Endothelial cell of umbilical vein (primary cell): ENCODE data around the gene APOH. TPM values are rescaled to one million over a fixed set of nuclear protein-coding genes. Genes with fewer than 3 reads are reported as not detected.

ENCODE experiments used
- BruUV-seq: library from RNA; stranded (reverse); fragments of 400-500 nt; replicated peaks from 2 replicates; lab custom pipeline; 2021; lab: Mats Ljungman, UMichigan
- CTCF ChIA-PET: fragments of 300-600, 350-600 bp; sonication (Branson Sonifier 250); formaldehyde crosslinking; loops from one replicate; lab custom pipeline; 2021; ENCODE audit warnings: antibody characterized with exemption, inconsistent platforms; lab: Charles Lee
- POLR2A ChIA-PET: fragments of 300-600, 350-600 bp; sonication (Branson Sonifier 250); formaldehyde crosslinking; loops from one replicate; lab custom pipeline; 2021; ENCODE audit warnings: antibody characterized with exemption, inconsistent platforms; lab: Charles Lee
- DNase-seq: peaks from one replicate; pipeline ENCODE4 v3.0.0-alpha.2; 2011; ENCODE audit warnings: low read depth, low spot score
- FAIRE-seq: peaks from 2 replicates; lab custom pipeline; 2011; peaks lifted over from hg19 to GRCh38; lab: Jason Lieb, UNC
- H2AFZ ChIP-seq: 2 replicates; pipeline ENCODE4 v1.6.0; 2012; ENCODE audit warnings: low read depth, low read length, control low read depth, inconsistent platforms
- H3K27ac ChIP-seq: 2 replicates; pipeline ENCODE4 v1.5.1; 2011; ENCODE audit warnings: low read depth, mild to moderate bottlenecking, control low read depth, low read length, moderate library complexity; ENCODE audit not compliant: insufficient read depth
- H3K27me3 ChIP-seq, 2 experiments: 2 replicates each; pipeline versions ENCODE4 v1.6.0 to v1.6.1; 2011; ENCODE audit warnings: low read length in 2 of 2, mixed read lengths in 1 of 2; ENCODE audit not compliant: control insufficient read depth in 2 of 2, insufficient read depth in 2 of 2
- H3K36me3 ChIP-seq, 2 experiments: 2 replicates in 1 of 2; 3 replicates in 1 of 2; pipeline ENCODE4 v1.5.1; 2011; ENCODE audit warnings: low read length in 2 of 2, mild to moderate bottlenecking in 1 of 2, moderate library complexity in 1 of 2; ENCODE audit not compliant: control insufficient read depth in 2 of 2, insufficient read depth in 2 of 2; ENCODE audit errors: extremely low read depth in 1 of 2
- H3K4me1 ChIP-seq: 3 replicates; pipeline ENCODE4 v1.5.1; 2011; ENCODE audit warnings: mild to moderate bottlenecking, low read length; ENCODE audit not compliant: control insufficient read depth, insufficient read depth; ENCODE audit errors: extremely low read depth
- H3K4me2 ChIP-seq: 2 replicates; pipeline ENCODE4 v1.6.1; 2011; ENCODE audit warnings: low read length, control low read depth, mixed read lengths; ENCODE audit not compliant: insufficient read depth
- H3K4me3 ChIP-seq, 3 experiments: fragments of 200-600 bp in 1 of 3; sonication (generic), shearing (Covaris generic) in 1 of 3; replicated peaks in 1 of 3; 2 replicates each; pipeline ENCODE4 v1.5.1; 2011 to 2016; ENCODE audit warnings: control low read depth in 3 of 3, low read length in 3 of 3, mild to moderate bottlenecking in 2 of 3, inconsistent platforms in 1 of 3, low read depth in 1 of 3, moderate library complexity in 1 of 3; ENCODE audit not compliant: insufficient read depth in 1 of 3
- H3K79me2 ChIP-seq: 2 replicates; pipeline ENCODE4 v1.6.0; 2012; ENCODE audit warnings: low read length, inconsistent platforms; ENCODE audit not compliant: control insufficient read depth, insufficient read depth
- H3K9ac ChIP-seq: replicated peaks from 2 replicates; pipeline ENCODE3; 2011; ENCODE audit warnings: low read length, control low read depth; ENCODE audit not compliant: insufficient read depth; ENCODE audit errors: extremely low read depth
- H3K9me1 ChIP-seq: replicated peaks from 3 replicates; pipeline ENCODE4 v1.6.0; 2011; ENCODE audit warnings: mild to moderate bottlenecking, low read length; ENCODE audit not compliant: control insufficient read depth, insufficient read depth; ENCODE audit errors: extremely low read depth
- H3K9me3 ChIP-seq: replicated peaks from 2 replicates; pipeline ENCODE4 v1.5.1; 2012; ENCODE audit warnings: low read length, inconsistent platforms; ENCODE audit not compliant: control insufficient read depth, insufficient read depth
- H4K20me1 ChIP-seq: replicated peaks from 2 replicates; pipeline ENCODE3; 2011; ENCODE audit warnings: mild to moderate bottlenecking, low read length; ENCODE audit not compliant: control insufficient read depth, insufficient read depth; ENCODE audit errors: extremely low read depth
- CTCF ChIP-seq, 2 donors: IDR thresholded peaks; 1 replicate in 1 of 2; 2 replicates in 1 of 2; pipeline ENCODE4 v1.5.1; 2011; ENCODE audit warnings: low read length in 2 of 2, mild to moderate bottlenecking in 2 of 2, moderate library complexity in 2 of 2, control low read depth in 1 of 2, inconsistent platforms in 1 of 2, low read depth in 1 of 2; ENCODE audit not compliant: insufficient read depth in 1 of 2; ENCODE audit errors: extremely low read depth in 1 of 2
- EZH2 ChIP-seq: IDR thresholded peaks from 2 replicates; pipeline ENCODE4 v1.6.1; 2012; ENCODE audit warnings: borderline replicate concordance, low read depth, mild to moderate bottlenecking, moderate library complexity, low read length, inconsistent platforms; ENCODE audit not compliant: severe bottlenecking
- FOS ChIP-seq: IDR thresholded peaks from 2 replicates; pipeline ENCODE4 v1.6.1; 2011; ENCODE audit warnings: mild to moderate bottlenecking, low read length, moderate library complexity, borderline replicate concordance; ENCODE audit not compliant: insufficient read depth
- GATA2 ChIP-seq: IDR thresholded peaks from 2 replicates; pipeline ENCODE4 v1.7.0; 2011; ENCODE audit warnings: low read depth, mild to moderate bottlenecking, moderate library complexity, mixed read lengths, low read length; ENCODE audit not compliant: insufficient read length, insufficient read depth
- JUN ChIP-seq: IDR thresholded peaks from 2 replicates; pipeline ENCODE4 v1.6.1; 2011; ENCODE audit warnings: borderline replicate concordance, low read depth; ENCODE audit not compliant: insufficient read length, insufficient read depth
- MAX ChIP-seq: IDR thresholded peaks from 2 replicates; pipeline ENCODE4 v1.6.1; 2011; ENCODE audit not compliant: insufficient read depth, insufficient read length
- MYC ChIP-seq: IDR thresholded peaks from one replicate; pipeline ENCODE4 v1.6.1; 2011; ENCODE audit warnings: mild to moderate bottlenecking, low read depth, low read length
- POLR2A ChIP-seq: IDR thresholded peaks from 2 replicates; pipeline ENCODE4 v1.6.1; 2012; ENCODE audit warnings: low read depth, mild to moderate bottlenecking, control low read depth, low read length
- POLR2AphosphoS5 ChIP-seq: IDR thresholded peaks from 2 replicates; pipeline ENCODE4 v1.6.1; 2012; ENCODE audit warnings: low read depth, mild to moderate bottlenecking, control low read depth, low read length, moderate library complexity; ENCODE audit not compliant: insufficient read depth
- dilution Hi-C: fragments of 300-500 bp; cut with MboI; formaldehyde crosslinking; loops from one replicate; pipeline ENCODE4 v1.15.0; 2019; ENCODE audit warnings: low sequenced_read_pairs; ENCODE audit not compliant: extremely low pct_ligation_motif_present
- intact Hi-C: fragments of 100-400 bp; cut with micrococcal nuclease; formaldehyde crosslinking; loops from one replicate; pipeline ENCODE4 v1.10.0; 2022
- polyA plus RNA-seq, 4 experiments: library from polyadenylated mRNA; depleted of rRNA in 3 of 4; stranded (reverse) in 3 of 4; unstranded in 1 of 4; fragments of >200 nt; gene quantifications; 2 replicates each; pipeline versions ENCODE4 v1.2.1 to v1.2.3, GENCODE V29; 2011 to 2012; ENCODE audit warnings: missing spikeins in 1 of 4
- total RNA-seq: library from RNA; stranded (reverse); gene quantifications from 2 replicates; pipeline ENCODE4 v1.2.3, GENCODE V29; 2021

The APOH gene
- total and polyA plus RNA-seq, 2 donors (not counting 3 experiments of a cell fraction or from before 2014, with no cell fraction given) = not detected

- Histone ChIP-seq H3K27me3 (peaks cover 13 to 19% of the 10 kb centered on the region in 2 experiments), H3K9ac (no peak overlapping the region), H3K4me1 (no peaks in the 10 kb centered on the region), H2AFZ (no peak overlapping the region), H3K9me1 (no peaks in the 10 kb centered on the region), H3K4me2 (no peak overlapping the region), H3K4me3 (no peak overlapping the region), H3K9me3 (no peaks in the 10 kb centered on the region), H3K79me2 (no peaks in the 10 kb centered on the region), H3K27ac (no peak overlapping the region), H4K20me1 (no peaks in the 10 kb centered on the region), H3K36me3 (no peaks in the 10 kb centered on the region)
- TF ChIP-seq MYC = no peak
- TF ChIP-seq EZH2 = no peak
- TF ChIP-seq POLR2AphosphoS5 = no peak
- no peak for TF ChIP-seq FOS
- TF ChIP-seq POLR2A = no peak
- no peak for TF ChIP-seq MAX
- no peak for TF ChIP-seq JUN
- TF ChIP-seq CTCF (IDR thresholded peaks at IDR 0.05; ENCODE audit: extremely low read depth in 1 of 2, insufficient read depth in 1 of 2, low read depth in 1 of 2, low read length in 2 of 2) = no peak
- no peak for TF ChIP-seq GATA2
- FAIRE-seq (no peak), DNase-seq (no peak)
- no TSS peak for BruUV-seq
- ChIA-PET POLR2A (no interaction called here), CTCF (no interaction called here)
- dilution Hi-C loops = no loop called here
- intact Hi-C loops = no loop called here
These were observed 9.0 kb downstream of the APOH start for GRCh38 chr17:66220079-66220835.
